Common myeloid progenitor, CD34-positive (primary cell): ENCODE data around the gene NTN3.

Experiments used
- CTCF ChIA-PET: fragments of 350-600 bp; sonication (Branson Sonifier 250); formaldehyde crosslinking; loops from one replicate; lab custom pipeline; 2021; ENCODE audit warnings: antibody characterized with exemption; lab: Charles Lee
- POLR2A ChIA-PET: fragments of 350-600 bp; sonication (Branson Sonifier 250); formaldehyde crosslinking; loops from one replicate; lab custom pipeline; 2021; ENCODE audit warnings: antibody characterized with exemption; lab: Charles Lee
- DNase-seq, 3 donors: peaks; one replicate each; pipeline versions ENCODE4 v3.0.0 to v3.0.0-alpha.2; 2013
- H3K27ac ChIP-seq, 2 experiments: 1 replicate in 1 of 2; 2 replicates in 1 of 2; pipeline ENCODE4 v1.7.0; 2013; ENCODE audit warnings: inconsistent platforms in 2 of 2, low read length in 2 of 2, mild to moderate bottlenecking in 2 of 2, low read depth in 1 of 2, moderate library complexity in 1 of 2; ENCODE audit not compliant: severe bottlenecking in 2 of 2, insufficient read depth in 1 of 2, poor library complexity in 1 of 2
- H3K27me3 ChIP-seq, 5 experiments: replicated peaks in 2 of 5; 1 replicate in 3 of 5; 2 replicates in 2 of 5; pipeline versions ENCODE4 v1.6.1 to v1.7.0; 2013; ENCODE audit warnings: low read length in 4 of 5, mild to moderate bottlenecking in 2 of 5, moderate library complexity in 2 of 5, inconsistent platforms in 1 of 5; ENCODE audit not compliant: insufficient read depth in 5 of 5, control insufficient read depth in 4 of 5
- H3K36me3 ChIP-seq, 4 experiments: 1 replicate in 2 of 4; 2 replicates in 2 of 4; pipeline versions ENCODE4 v1.6.1 to v1.7.0; 2013; ENCODE audit warnings: low read length in 3 of 4, control low read depth in 1 of 4, mild to moderate bottlenecking in 1 of 4; ENCODE audit not compliant: control insufficient read depth in 4 of 4, insufficient read depth in 4 of 4
- H3K4me1 ChIP-seq, 4 experiments: 1 replicate in 3 of 4; 2 replicates in 1 of 4; pipeline versions ENCODE4 v1.6.1 to v1.7.1; 2013; ENCODE audit warnings: low read length in 3 of 4, mild to moderate bottlenecking in 3 of 4, control low read depth in 1 of 4, inconsistent platforms in 1 of 4, moderate library complexity in 1 of 4; ENCODE audit not compliant: control insufficient read depth in 4 of 4, insufficient read depth in 4 of 4; ENCODE audit errors: control extremely low read depth in 1 of 4
- H3K4me3 ChIP-seq, 7 experiments: 1 replicate in 4 of 7; 2 replicates in 3 of 7; pipeline versions ENCODE4 v1.5.1 to v1.7.0; 2013; ENCODE audit warnings: mild to moderate bottlenecking in 7 of 7, low read length in 6 of 7, moderate library complexity in 6 of 7, inconsistent platforms in 2 of 7, low read depth in 2 of 7, control low read depth in 1 of 7; ENCODE audit not compliant: insufficient read depth in 4 of 7, control insufficient read depth in 1 of 7; ENCODE audit errors: extremely low read depth in 1 of 7
- H3K9me3 ChIP-seq, 5 experiments: 1 replicate in 4 of 5; 2 replicates in 1 of 5; pipeline versions ENCODE4 v1.6.1 to v1.7.1; 2013; ENCODE audit warnings: low read length in 4 of 5, mild to moderate bottlenecking in 2 of 5, inconsistent platforms in 1 of 5, low read depth in 1 of 5, moderate library complexity in 1 of 5; ENCODE audit not compliant: control insufficient read depth in 4 of 5, insufficient read depth in 2 of 5; ENCODE audit errors: control extremely low read depth in 1 of 5
- WGBS: methylation state at CpG from one replicate; pipeline ENCODE4 v1.1.5; 2013; ENCODE audit not compliant: insufficient coverage; 5-methylcytosine and 5-hydroxymethylcytosine counted together

The NTN3 gene

GRCh38 chr16:2469399-2470233, 1.5 kb upstream of the NTN3 start:
- ChIA-PET POLR2A (no interaction called here), CTCF (interaction anchor here (1.0 to 2.8 kb wide), 9 partner anchors 7 to 225 kb away, joined by 3 to 7 read pairs (median 3); no protein-coding TSS in a partner anchor)
- no peak overlapping the region for H3K4me3 ChIP-seq
- WGBS: 65% methylated on average over 16 of the region's 16 CpGs
- no peaks in the 10 kb centered on the region for H3K36me3 ChIP-seq
- H3K27me3 ChIP-seq: peaks cover 0 to 51% (median 19%) of the 10 kb centered on the region in 5 experiments
- H3K9me3 ChIP-seq: no peaks in the 10 kb centered on the region
- H3K27ac ChIP-seq: no peak overlapping the region
- H3K4me1 ChIP-seq: peaks cover 0 to 62% (median 53%) of the 10 kb centered on the region in 4 experiments
- DNase-seq: no peak

- WGBS: 91% methylated on average over 7 of the region's 7 CpGs
- Histone ChIP-seq H3K4me1 (peaks cover 0 to 63% (median 54%) of the 10 kb centered on the region in 4 experiments), H3K36me3 (no peaks in the 10 kb centered on the region), H3K4me3 (no peak overlapping the region), H3K27ac (no peak overlapping the region), H3K9me3 (no peaks in the 10 kb centered on the region), H3K27me3 (peaks cover 0 to 51% (median 19%) of the 10 kb centered on the region in 5 experiments)
- POLR2A ChIA-PET: interaction anchor here (0.7 kb wide), 1 partner anchor 14 kb away, joined by 3 read pairs; no protein-coding TSS in a partner anchor
- CTCF ChIA-PET: interaction anchor here (1.1 to 2.8 kb wide), 6 partner anchors 8 to 31 kb away, joined by 3 to 6 read pairs (median 4); no protein-coding TSS in a partner anchor
- no peak for DNase-seq
Measured at GRCh38 chr16:2470234-2470601, 879 bp upstream of the NTN3 start.

GRCh38 chr16:2470603-2471015, 488 bp upstream of the NTN3 start:
- ChIA-PET POLR2A (interaction anchor here (0.7 kb wide), 1 partner anchor 15 kb away, joined by 3 read pairs; no protein-coding TSS in a partner anchor), CTCF (interaction anchor here (1.1 to 2.8 kb wide), 5 partner anchors 8 to 29 kb away, joined by 3 to 6 read pairs (median 3); no protein-coding TSS in a partner anchor)
- DNase-seq: no peak
- H3K27ac ChIP-seq: no peak overlapping the region
- no peaks in the 10 kb centered on the region for H3K36me3 ChIP-seq
- peaks cover 0 to 64% (median 55%) of the 10 kb centered on the region in 4 experiments for H3K4me1 ChIP-seq
- WGBS: 31% methylated on average over 5 of the region's 9 CpGs
- H3K27me3 ChIP-seq: peaks cover 0 to 51% (median 19%) of the 10 kb centered on the region in 5 experiments
- no peak overlapping the region for H3K4me3 ChIP-seq
- H3K9me3 ChIP-seq: no peaks in the 10 kb centered on the region

GRCh38 chr16:2471653-2472487, 773 bp downstream of the NTN3 start:
- H3K4me1 ChIP-seq: peaks cover 4 to 70% (median 63%) of the 10 kb centered on the region in 4 experiments
- H3K36me3 ChIP-seq: no peaks in the 10 kb centered on the region
- WGBS: 37% methylated on average over 59 of the region's 61 CpGs
- H3K27me3 ChIP-seq: peaks cover 0 to 51% (median 19%) of the 10 kb centered on the region in 5 experiments
- ChIA-PET CTCF (interaction anchor here (0.8 to 1.0 kb wide), 2 partner anchors 11 to 12 kb away, joined by 3 read pairs; no protein-coding TSS in a partner anchor), POLR2A (no interaction called here)
- DNase-seq: no peak
- peak overlapping the region in 3 of 7 experiments; percentile 28 to 58 (median 43) for H3K4me3 ChIP-seq
- no peak overlapping the region for H3K27ac ChIP-seq
- no peaks in the 10 kb centered on the region for H3K9me3 ChIP-seq

- CTCF ChIA-PET: interaction anchor here (1.0 to 1.1 kb wide), 3 partner anchors 10 to 15 kb away, joined by 3 to 4 read pairs (median 4); no protein-coding TSS in a partner anchor
Measured at GRCh38 chr16:2472488-2472864, 1.4 kb downstream of the NTN3 start.

GRCh38 chr16:2472885-2473445, 1.9 kb downstream of the NTN3 start:
- WGBS: 84% methylated on average over 13 of the region's 14 CpGs
- H3K36me3 ChIP-seq: no peaks in the 10 kb centered on the region
- H3K27ac ChIP-seq: no peak overlapping the region
- ChIA-PET POLR2A (interaction anchor here (0.6 kb wide), 1 partner anchor 13 kb away, joined by 3 read pairs; the partner anchor contains the start of gene TEDC2), CTCF (interaction anchor here (0.6 to 1.1 kb wide), 3 partner anchors 10 to 37 kb away, joined by 3 to 4 read pairs (median 4); no protein-coding TSS in a partner anchor)
- peak overlapping the region in 3 of 7 experiments; percentile 22 to 82 (median 73) for H3K4me3 ChIP-seq
- H3K9me3 ChIP-seq: no peaks in the 10 kb centered on the region
- H3K4me1 ChIP-seq: peaks cover 4 to 59% (median 55%) of the 10 kb centered on the region in 4 experiments
- peaks cover 0 to 51% (median 19%) of the 10 kb centered on the region in 5 experiments for H3K27me3 ChIP-seq
- DNase-seq: no peak

More at GRCh38 chr16:2472488-2472864, 1.4 kb downstream of the NTN3 start:
- 97% methylated on average over 27 of the region's 27 CpGs for WGBS
- Histone ChIP-seq H3K4me3 (no peak overlapping the region), H3K36me3 (no peaks in the 10 kb centered on the region), H3K27ac (no peak overlapping the region), H3K4me1 (peaks cover 4 to 64% (median 60%) of the 10 kb centered on the region in 4 experiments), H3K9me3 (no peaks in the 10 kb centered on the region), H3K27me3 (peaks cover 0 to 51% (median 19%) of the 10 kb centered on the region in 5 experiments)
- POLR2A ChIA-PET: no interaction called here
- no peak for DNase-seq
